Erythroblast (primary cell): ENCODE measurements around the gene SLC9A1.

Experiments
- GATA1 ChIP-seq: IDR thresholded peaks from 2 replicates; pipeline ENCODE4 v1.6.1; 2011; ENCODE audit warnings: low read depth, mild to moderate bottlenecking, control low read depth, low read length, moderate library complexity
- POLR2A ChIP-seq: IDR thresholded peaks from 2 replicates; pipeline ENCODE4 v1.6.1; 2011; ENCODE audit warnings: mild to moderate bottlenecking, low read length

DNA sequence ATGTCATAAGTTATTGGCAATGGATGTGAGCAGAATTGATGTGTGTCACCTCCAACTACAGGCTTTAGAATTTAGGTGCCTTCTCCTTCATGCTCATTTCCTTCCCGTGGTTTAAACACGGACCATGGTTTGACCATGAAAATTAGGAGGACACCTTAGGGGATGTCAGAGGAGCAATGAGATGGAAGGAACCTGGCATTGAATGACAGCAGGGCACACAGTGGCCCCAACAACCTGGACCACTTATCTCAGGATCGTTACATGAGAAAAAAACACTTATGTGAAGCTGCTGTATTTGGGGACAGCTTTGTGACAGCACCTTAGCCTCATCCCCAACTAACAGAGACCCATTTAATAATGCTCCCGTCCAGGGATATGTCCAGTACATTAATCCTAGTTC lies 70.8 kb downstream of the SLC9A1 start:
- TF ChIP-seq POLR2A (no peak), GATA1 (no peak)
